GM12878 (cell line): ENCODE data around the gene YES1. TPM values are rescaled to one million over a fixed set of nuclear protein-coding genes. Genes with fewer than 3 reads are reported as not detected.

Experiments used
- ATAC-seq: fragments of 200-7000 bp; cut with Tn5 transposase; 3 replicates; pipeline ENCODE4 v1.9.1; 2020; ENCODE audit warnings: mild to moderate bottlenecking, moderate library complexity
- BruUV-seq: library from RNA; stranded (reverse); fragments of 400-500 nt; replicated peaks from 2 replicates; lab custom pipeline; 2021; lab: Mats Ljungman, UMichigan
- CTCF ChIA-PET: fragments of 300-600 bp; sonication (Branson Sonifier 250); formaldehyde crosslinking; extraction: SDS; loops from one replicate; lab custom pipeline; 2021; ENCODE audit warnings: inconsistent platforms; lab: Yijun Ruan, JAX
- POLR2A ChIA-PET: fragments of 350-600 bp; formaldehyde crosslinking; extraction: SDS; loops from one replicate; lab custom pipeline; 2021; ENCODE audit warnings: inconsistent platforms; lab: Charles Lee
- RAD21 ChIA-PET: fragments of 300-600 bp; sonication (Branson Sonifier 250); formaldehyde crosslinking; loops from one replicate; lab custom pipeline; 2023; ENCODE audit warnings: antibody characterized with exemption; ENCODE audit not compliant: unreplicated experiment; lab: Charles Lee
- SMC1A ChIA-PET: fragments of 300-600 bp; sonication (Branson Sonifier 250); formaldehyde crosslinking; loops from one replicate; lab custom pipeline; 2023; ENCODE audit not compliant: unreplicated experiment, uncharacterized antibody; lab: Charles Lee
- DNase-seq: peaks from one replicate; pipeline ENCODE4 v3.0.0-alpha.2; 2011; ENCODE audit warnings: low read depth, low spot score
- FAIRE-seq: peaks from 3 replicates; lab custom pipeline; 2011; peaks lifted over from hg19 to GRCh38; lab: Jason Lieb, UNC
- H2AFZ ChIP-seq: 2 replicates; pipeline ENCODE4 v1.6.0; 2011; ENCODE audit warnings: low read depth, low read length, control low read depth; ENCODE audit not compliant: control insufficient read depth
- H3K27ac ChIP-seq: 2 replicates; pipeline ENCODE4 v1.5.1; 2011; ENCODE audit warnings: control low read depth; ENCODE audit not compliant: control insufficient read depth, insufficient read depth
- H3K27me3 ChIP-seq, 2 experiments: replicated peaks in 1 of 2; 2 replicates each; pipeline versions ENCODE4 v1.6.0 to v1.6.1; 2011; ENCODE audit warnings: low read length in 1 of 2; ENCODE audit not compliant: control insufficient read depth in 2 of 2, insufficient read depth in 2 of 2
- H3K36me3 ChIP-seq, 2 experiments: 2 replicates each; pipeline ENCODE4 v1.5.1; 2011; ENCODE audit warnings: low read length in 1 of 2; ENCODE audit not compliant: control insufficient read depth in 2 of 2, insufficient read depth in 2 of 2
- H3K4me1 ChIP-seq: 2 replicates; pipeline ENCODE4 v1.6.1; 2011; ENCODE audit warnings: mild to moderate bottlenecking, low read length, moderate library complexity, mixed read lengths; ENCODE audit not compliant: control insufficient read depth, insufficient read depth
- H3K4me2 ChIP-seq: 2 replicates; pipeline ENCODE4 v1.6.0; 2011; ENCODE audit warnings: control low read depth; ENCODE audit not compliant: control insufficient read depth, insufficient read depth
- H3K4me3 ChIP-seq: fragments of 200-600 bp; sonication (generic); 2 replicates; pipeline ENCODE4 v1.5.1; 2016
- H3K79me2 ChIP-seq: 2 replicates; pipeline ENCODE4 v1.6.0; 2011; ENCODE audit warnings: low read length; ENCODE audit not compliant: control insufficient read depth, insufficient read depth
- H3K9ac ChIP-seq: 2 replicates; pipeline ENCODE4 v1.8.0; 2011; ENCODE audit warnings: low read length, control low read depth, mixed read lengths; ENCODE audit not compliant: control insufficient read depth, insufficient read depth
- H3K9me3 ChIP-seq: replicated peaks from 3 replicates; pipeline ENCODE4 v1.5.1; 2011; ENCODE audit warnings: mild to moderate bottlenecking, low read length; ENCODE audit not compliant: control insufficient read depth, insufficient read depth
- H4K20me1 ChIP-seq: 2 replicates; pipeline ENCODE4 v1.6.0; 2011; ENCODE audit not compliant: control insufficient read depth, insufficient read depth
- BCL11A ChIP-seq: IDR thresholded peaks from 2 replicates; pipeline ENCODE4 v1.6.1; 2011; ENCODE audit warnings: low read depth, low read length
- BRCA1 ChIP-seq: IDR thresholded peaks from 2 replicates; pipeline ENCODE4 v1.6.1; 2011; ENCODE audit warnings: low read depth, low read length, improper control_type of control experiment
- CREM ChIP-seq: IDR thresholded peaks from 2 replicates; pipeline ENCODE4 v1.6.1; 2014; ENCODE audit warnings: antibody characterized with exemption, low read depth
- EGR1 ChIP-seq, 2 experiments: IDR thresholded peaks; 1 replicate in 1 of 2; 2 replicates in 1 of 2; pipeline ENCODE4 v1.6.1; 2011 to 2012; ENCODE audit warnings: low read depth in 2 of 2, low read length in 2 of 2, borderline replicate concordance in 1 of 2, mild to moderate bottlenecking in 1 of 2, moderate library complexity in 1 of 2
- JUNB ChIP-seq: IDR thresholded peaks from 2 replicates; pipeline ENCODE4 v1.6.1; 2016; ENCODE audit warnings: antibody characterized with exemption, mild to moderate bottlenecking
- NR2C1 ChIP-seq: fragments of 450-650 bp; IDR thresholded peaks from 2 replicates; pipeline ENCODE4 v1.6.1; 2017; ENCODE audit warnings: antibody characterized with exemption, mild to moderate bottlenecking, moderate library complexity
- NRF1 ChIP-seq: conservative IDR thresholded peaks from 2 replicates; pipeline ENCODE4 v1.6.1; 2011; ENCODE audit warnings: mild to moderate bottlenecking, low read depth, low read length, improper control_type of control experiment
- PAX8 ChIP-seq: fragments of 450-650 bp; IDR thresholded peaks from 2 replicates; pipeline ENCODE4 v1.6.1; 2017; ENCODE audit warnings: mild to moderate bottlenecking, moderate library complexity
- POLR2A ChIP-seq: IDR thresholded peaks from 2 replicates; pipeline ENCODE4 v1.6.1; 2011; ENCODE audit warnings: low read depth, mild to moderate bottlenecking, low read length
- RFX5 ChIP-seq: IDR thresholded peaks from 2 replicates; pipeline ENCODE4 v1.6.1; 2011; ENCODE audit warnings: low read depth, low read length, improper control_type of control experiment
- SPI1 ChIP-seq: IDR thresholded peaks from 2 replicates; pipeline ENCODE4 v1.6.1; 2011; ENCODE audit warnings: low read depth, mild to moderate bottlenecking, low read length, moderate library complexity, borderline replicate concordance; ENCODE audit not compliant: insufficient read depth
- TCF3 ChIP-seq: IDR thresholded peaks from 2 replicates; pipeline ENCODE4 v1.6.1; 2012; ENCODE audit warnings: low read depth, mild to moderate bottlenecking, low read length, borderline replicate concordance; ENCODE audit not compliant: insufficient read depth
- YBX1 ChIP-seq: fragments of 450-650 bp; IDR thresholded peaks from 2 replicates; pipeline ENCODE4 v1.6.1; 2016; ENCODE audit warnings: antibody characterized with exemption
- ZZZ3 ChIP-seq: IDR thresholded peaks from 2 replicates; pipeline ENCODE4 v1.6.1; 2011; ENCODE audit warnings: low read depth; ENCODE audit not compliant: control insufficient read depth, insufficient read length
- WGBS: methylation state at CpG from one replicate; pipeline ENCODE4 v1.1.6; 2016; ENCODE audit warnings: low lambda C conversion rate; ENCODE audit not compliant: insufficient replicate concordance, insufficient coverage; ENCODE audit errors: missing lambda C conversion rate; 5-methylcytosine and 5-hydroxymethylcytosine counted together
- in situ Hi-C: fragments of 300-500 bp; cut with MboI; formaldehyde crosslinking; loops from 9 replicates; pipeline ENCODE4 v1.14.3; 2018; ENCODE audit warnings: mixed read lengths
- intact Hi-C: fragments of 100-400 bp; cut with micrococcal nuclease; formaldehyde crosslinking; loops from one replicate; pipeline ENCODE4 v1.14.2; 2022; ENCODE audit not compliant: unreplicated experiment
- polyA plus RNA-seq, 11 experiments: library from polyadenylated mRNA; depleted of rRNA in 4 of 11; unstranded in 6 of 11; stranded (reverse) in 5 of 11; fragments of >200 nt; fragmentation: Nextera tagmentation in 4 of 11; fragmentation: Illumina TruSeq in 1 of 11; extraction: Ambion mirVana in 4 of 11; extraction: Trizol in 1 of 11; gene quantifications; 1 replicate in 1 of 11; 2 replicates in 10 of 11; pipeline versions ENCODE4 v1.2.1 to v1.2.3, GENCODE V29; 2011 to 2016; ENCODE audit warnings: inconsistent platforms in 2 of 11, missing spikeins in 2 of 11, low read depth in 1 of 11
- total RNA-seq, 4 experiments: library from RNA; depleted of rRNA in 3 of 4; stranded (reverse); fragments of >200 nt in 3 of 4; fragmentation: Illumina TruSeq in 1 of 4; extraction: Trizol in 1 of 4; gene quantifications; 2 replicates each; pipeline versions ENCODE4 v1.2.1 to v1.2.3, GENCODE V29; 2013 to 2021

Gene YES1
- total and polyA plus RNA-seq, 10 of the 15 experiments (the other 5 are each of a cell fraction or from before 2014, with no cell fraction given) = 2.3 to 7.9 (median 5.8) TPM

DNA sequence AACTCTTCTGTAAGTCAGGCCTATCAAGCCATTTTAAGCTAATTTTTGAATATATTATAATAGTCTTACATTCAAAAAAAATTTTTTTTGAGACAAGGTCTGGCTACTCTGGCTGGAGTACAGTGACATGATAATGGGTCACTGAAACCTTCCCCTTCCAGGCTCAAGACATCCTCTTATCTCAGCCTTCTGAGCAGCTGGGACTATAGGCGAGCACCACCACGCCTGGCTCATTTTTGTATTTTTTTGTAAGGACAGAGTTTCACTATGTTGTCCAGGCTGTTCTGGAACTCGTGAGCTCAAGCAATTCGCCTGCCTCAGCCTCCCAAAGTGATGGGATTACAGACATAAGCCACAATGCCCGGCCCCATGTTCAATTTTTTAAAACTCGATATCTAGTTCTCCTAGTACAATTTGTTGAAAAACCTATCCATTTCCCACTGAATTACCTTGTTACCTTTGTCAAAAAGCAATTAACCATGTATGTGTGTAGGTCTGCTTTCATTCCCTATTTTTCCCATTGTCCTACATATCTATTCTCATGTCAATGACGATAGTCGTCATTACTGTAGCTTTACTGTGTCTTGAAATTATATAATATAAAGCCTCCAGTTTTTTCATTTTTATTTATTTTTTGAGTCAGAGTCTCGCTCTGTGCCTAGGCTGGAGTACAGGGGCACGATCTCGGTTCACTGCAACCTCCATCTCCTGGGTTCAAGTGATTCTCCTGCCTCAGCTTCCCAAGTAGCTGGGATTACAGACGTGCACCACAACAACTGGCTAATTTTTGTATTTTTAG lies 44.8 kb downstream of the YES1 start:
- SMC1A ChIA-PET = interaction anchor here (0.8 to 1.2 kb wide), 4 partner anchors 16 to 72 kb away, joined by 3 to 4 read pairs (median 3); no protein-coding TSS in a partner anchor
- no peak overlapping the region for H3K9ac ChIP-seq
- FAIRE-seq = no peak

DNA sequence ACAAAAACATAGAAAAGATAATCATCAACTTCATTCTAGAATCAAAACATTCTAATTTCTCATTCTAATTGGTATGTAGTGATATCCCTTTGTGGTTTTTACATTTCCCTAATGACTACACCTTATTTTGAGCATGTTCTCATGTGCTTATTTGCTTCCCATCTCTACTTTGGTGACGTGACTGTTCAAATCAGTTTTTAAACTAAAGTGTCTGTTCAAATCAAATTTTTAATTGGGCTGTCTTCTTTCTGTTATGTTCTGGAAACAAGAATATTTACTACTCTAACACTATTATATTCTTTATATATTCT lies 45.5 kb downstream of the YES1 start:
- WGBS = 96% methylated on average over 1 of the region's 1 CpG
- Histone ChIP-seq H3K36me3 (no peaks in the 10 kb centered on the region; a peak in 1 of 4 replicates), H3K9me3 (no peaks in the 10 kb centered on the region; the same call in 2 of the 3 replicates), H2AFZ (no peak overlapping the region), H3K4me1 (no peaks in the 10 kb centered on the region), H3K27me3 (no peaks in the 10 kb centered on the region), H3K4me2 (no peak overlapping the region), H3K4me3 (no peak overlapping the region), H3K9ac (no peak overlapping the region), H3K79me2 (no peaks in the 10 kb centered on the region; the same call in 1 of the 2 replicates), H3K27ac (no peak overlapping the region), H4K20me1 (no peaks in the 10 kb centered on the region)
- intact Hi-C loops = no loop called here
- RAD21 ChIA-PET = no interaction called here
- POLR2A ChIA-PET = no interaction called here
- in situ Hi-C loops = no loop called here
- no TSS peak for BruUV-seq
- CTCF ChIA-PET = no interaction called here
- TF ChIP-seq RFX5 = no peak
- TF ChIP-seq CREM = no peak
- SMC1A ChIA-PET = no interaction called here
- DNase-seq (no peak), FAIRE-seq (no peak), ATAC-seq (no peak)

More for the DNA sequence above, 44.8 kb downstream of the YES1 start:
- 86% methylated on average over 12 of the region's 12 CpGs for WGBS
- POLR2A ChIA-PET = no interaction called here
- in situ Hi-C loops (no loop called here), intact Hi-C loops (no loop called here)
- no peaks in the 10 kb centered on the region for H4K20me1 ChIP-seq
- no TSS peak for BruUV-seq
- no peaks in the 10 kb centered on the region for H3K27me3 ChIP-seq
- H2AFZ ChIP-seq = no peak overlapping the region
- no peaks in the 10 kb centered on the region; a peak in 1 of 4 replicates for H3K36me3 ChIP-seq
- no peak for DNase-seq
- CTCF ChIA-PET = interaction anchor here (1.0 kb wide), 2 partner anchors 63 to 65 kb away, joined by 3 to 5 read pairs; no protein-coding TSS in a partner anchor
- no peak overlapping the region for H3K4me2 ChIP-seq
- H3K4me1 ChIP-seq = no peaks in the 10 kb centered on the region
- RAD21 ChIA-PET = no interaction called here
- H3K27ac ChIP-seq = no peak overlapping the region
- H3K79me2 ChIP-seq = no peaks in the 10 kb centered on the region
- no peak for TF ChIP-seq NR2C1
- TF ChIP-seq JUNB = no peak
- no peak for TF ChIP-seq POLR2A
- TF ChIP-seq SPI1 = no peak
- TF ChIP-seq NRF1 = no peak
- TF ChIP-seq ZZZ3 = no peak
- TF ChIP-seq BRCA1 = no peak
- TF ChIP-seq TCF3 = no peak
- no peak for TF ChIP-seq PAX8
- no peak for TF ChIP-seq BCL11A
- no peak for TF ChIP-seq YBX1
- TF ChIP-seq EGR1 (IDR thresholded peaks at IDR 0.05; ENCODE audit: borderline replicate concordance in 1 of 2, low read depth in 2 of 2, low read length in 2 of 2) = no peak
- TF ChIP-seq, all 136 proteins: peak for 0
- Histone ChIP-seq H3K9me3 (no peaks in the 10 kb centered on the region; the same call in 2 of the 3 replicates), H3K4me3 (no peak overlapping the region)
- ATAC-seq = no peak
